K562 (cell line): ENCODE results near the gene SMURF1. TPM values are rescaled to one million over a fixed set of nuclear protein-coding genes. Genes with fewer than 3 reads are reported as not detected.
A peak's percentile ranks its signal among the peaks of the same experiment; 100 is the strongest.

ENCODE experiments used
- CCAR2 ChIP-seq: fragments of 200-400 bp; formaldehyde crosslinking; IDR thresholded peaks from 2 replicates; pipeline ENCODE4 v1.6.1; 2017; ENCODE audit warnings: mild to moderate bottlenecking, low read depth, low read length
- POLR2G ChIP-seq: fragments of 200-400 bp; formaldehyde crosslinking; IDR thresholded peaks from 2 replicates; pipeline ENCODE4 v1.6.1; 2017; ENCODE audit warnings: low read depth, mild to moderate bottlenecking, antibody characterized with exemption, low read length, moderate library complexity
- PPARD ChIP-seq: fragments of 250-450 bp; sonication (Bioruptor Pico); IDR thresholded peaks from 2 replicates; pipeline ENCODE4 v1.8.0; 2022; ENCODE audit warnings: inconsistent platforms, mild to moderate bottlenecking, moderate library complexity
- ZNF133 ChIP-seq: fragments of 250-450 bp; sonication (Bioruptor Pico); IDR thresholded peaks from 2 replicates; pipeline ENCODE4 v1.4.0; 2020; ENCODE audit warnings: mild to moderate bottlenecking
- ZNF232 ChIP-seq: sonication (generic); formaldehyde crosslinking; IDR thresholded peaks from 2 replicates; pipeline ENCODE4 v1.8.0; 2022; ENCODE audit warnings: mild to moderate bottlenecking, missing genetic modification reagents
- polyA plus RNA-seq, 8 experiments: library from polyadenylated mRNA; depleted of rRNA in 4 of 8; stranded (reverse) in 5 of 8; unstranded in 3 of 8; fragments of >200 nt; fragmentation: Nextera tagmentation in 2 of 8; fragmentation: Illumina TruSeq in 1 of 8; extraction: Ambion mirVana in 2 of 8; extraction: Trizol in 1 of 8; gene quantifications; 2 replicates each; pipeline versions ENCODE4 v1.2.1 to v1.2.3, GENCODE V29; 2011 to 2014; ENCODE audit warnings: inconsistent platforms in 1 of 8, missing spikeins in 1 of 8
- total RNA-seq, 7 experiments: library from RNA; depleted of rRNA in 6 of 7; stranded (reverse); fragments of >200 nt in 6 of 7; fragmentation: Illumina TruSeq in 2 of 7; extraction: Trizol in 2 of 7; gene quantifications; 2 replicates each; pipeline versions ENCODE4 v1.2.1 to v1.2.3, GENCODE V29; 2011 to 2021; ENCODE audit warnings: low replicate concordance in 1 of 7
- TF ChIP-seq, protein P1 (sequence below): fragments of 450-650 bp; IDR thresholded peaks from 2 replicates; pipeline ENCODE4 v1.6.1; 2018; ENCODE audit not compliant: partially characterized antibody
- TF ChIP-seq, protein P2 (sequence below), 3 experiments: fragments of 200-800 bp in 1 of 3; fragments of 250-450 bp in 1 of 3; fragments of 450-650 bp in 1 of 3; sonication (Bioruptor Pico) in 1 of 3; sonication (Bioruptor generic) in 1 of 3; formaldehyde crosslinking in 1 of 3; IDR thresholded peaks; 2 replicates each; pipeline versions ENCODE4 v1.6.1 to v1.8.0; 2016 to 2022; ENCODE audit warnings: mild to moderate bottlenecking in 2 of 3, missing genetic modification characterization in 2 of 3, missing compliant biosample characterization in 1 of 3, moderate library complexity in 1 of 3

SMURF1 gene
- total and polyA plus RNA-seq, 9 of the 15 experiments (the other 6 are each of a cell fraction or from before 2014, with no cell fraction given) = 1.0 to 20.1 (median 12.6) TPM

DNA sequence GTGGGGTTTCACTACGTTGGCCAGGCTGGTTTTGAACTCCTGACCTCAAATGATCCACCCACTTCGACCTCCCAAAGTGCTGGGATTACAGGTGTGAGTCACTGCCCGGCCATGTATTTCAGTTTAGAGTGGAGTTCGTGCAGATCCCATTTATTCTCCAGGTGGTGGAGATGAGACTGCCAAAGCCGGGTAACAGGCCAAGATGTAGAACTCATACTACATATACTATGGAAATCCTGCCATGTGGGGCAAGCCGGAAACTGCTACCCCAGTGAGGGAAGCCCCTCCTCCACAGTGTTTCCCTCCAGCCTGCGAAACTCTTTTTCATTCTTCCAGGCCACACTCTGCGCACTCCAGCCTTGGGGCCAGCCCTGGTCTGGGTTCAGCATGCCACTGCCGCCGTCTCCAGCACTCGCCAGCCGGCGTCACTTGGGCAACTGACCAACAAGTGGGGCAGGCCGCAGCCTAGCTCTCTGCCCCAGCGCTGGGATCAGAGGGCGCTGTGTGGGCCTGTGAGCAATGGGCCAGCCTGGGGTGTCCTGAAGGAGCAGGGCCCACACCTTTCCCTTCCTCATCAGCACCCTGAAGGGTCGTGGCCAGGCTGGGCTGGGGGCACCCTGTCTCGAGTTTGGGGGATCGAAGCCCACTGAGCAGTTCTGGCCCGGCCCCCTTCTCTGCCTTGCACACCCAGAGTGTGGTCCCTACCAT is 143.6 kb downstream of the SMURF1 start (continued):
- TF ChIP-seq, protein P1, sequence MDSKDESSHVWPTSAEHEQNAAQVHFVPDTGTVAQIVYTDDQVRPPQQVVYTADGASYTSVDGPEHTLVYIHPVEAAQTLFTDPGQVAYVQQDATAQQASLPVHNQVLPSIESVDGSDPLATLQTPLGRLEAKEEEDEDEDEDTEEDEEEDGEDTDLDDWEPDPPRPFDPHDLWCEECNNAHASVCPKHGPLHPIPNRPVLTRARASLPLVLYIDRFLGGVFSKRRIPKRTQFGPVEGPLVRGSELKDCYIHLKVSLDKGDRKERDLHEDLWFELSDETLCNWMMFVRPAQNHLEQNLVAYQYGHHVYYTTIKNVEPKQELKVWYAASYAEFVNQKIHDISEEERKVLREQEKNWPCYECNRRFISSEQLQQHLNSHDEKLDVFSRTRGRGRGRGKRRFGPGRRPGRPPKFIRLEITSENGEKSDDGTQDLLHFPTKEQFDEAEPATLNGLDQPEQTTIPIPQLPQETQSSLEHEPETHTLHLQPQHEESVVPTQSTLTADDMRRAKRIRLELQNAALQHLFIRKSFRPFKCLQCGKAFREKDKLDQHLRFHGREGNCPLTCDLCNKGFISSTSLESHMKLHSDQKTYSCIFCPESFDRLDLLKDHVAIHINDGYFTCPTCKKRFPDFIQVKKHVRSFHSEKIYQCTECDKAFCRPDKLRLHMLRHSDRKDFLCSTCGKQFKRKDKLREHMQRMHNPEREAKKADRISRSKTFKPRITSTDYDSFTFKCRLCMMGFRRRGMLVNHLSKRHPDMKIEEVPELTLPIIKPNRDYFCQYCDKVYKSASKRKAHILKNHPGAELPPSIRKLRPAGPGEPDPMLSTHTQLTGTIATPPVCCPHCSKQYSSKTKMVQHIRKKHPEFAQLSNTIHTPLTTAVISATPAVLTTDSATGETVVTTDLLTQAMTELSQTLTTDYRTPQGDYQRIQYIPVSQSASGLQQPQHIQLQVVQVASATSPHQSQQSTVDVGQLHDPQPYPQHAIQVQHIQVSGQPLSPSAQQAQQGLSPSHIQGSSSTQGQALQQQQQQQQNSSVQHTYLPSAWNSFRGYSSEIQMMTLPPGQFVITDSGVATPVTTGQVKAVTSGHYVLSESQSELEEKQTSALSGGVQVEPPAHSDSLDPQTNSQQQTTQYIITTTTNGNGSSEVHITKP = no peak
- no peak for TF ChIP-seq CCAR2
- no peak for TF ChIP-seq ZNF232
- no peak for TF ChIP-seq ZNF133 (CRISPR knock-in tag)
- TF ChIP-seq PPARD (CRISPR knock-in tag) = no peak
- 0 out of 2 replicates have a peak, but pooled peaks have one; percentile 16 for TF ChIP-seq POLR2G
- TF ChIP-seq, protein P2, sequence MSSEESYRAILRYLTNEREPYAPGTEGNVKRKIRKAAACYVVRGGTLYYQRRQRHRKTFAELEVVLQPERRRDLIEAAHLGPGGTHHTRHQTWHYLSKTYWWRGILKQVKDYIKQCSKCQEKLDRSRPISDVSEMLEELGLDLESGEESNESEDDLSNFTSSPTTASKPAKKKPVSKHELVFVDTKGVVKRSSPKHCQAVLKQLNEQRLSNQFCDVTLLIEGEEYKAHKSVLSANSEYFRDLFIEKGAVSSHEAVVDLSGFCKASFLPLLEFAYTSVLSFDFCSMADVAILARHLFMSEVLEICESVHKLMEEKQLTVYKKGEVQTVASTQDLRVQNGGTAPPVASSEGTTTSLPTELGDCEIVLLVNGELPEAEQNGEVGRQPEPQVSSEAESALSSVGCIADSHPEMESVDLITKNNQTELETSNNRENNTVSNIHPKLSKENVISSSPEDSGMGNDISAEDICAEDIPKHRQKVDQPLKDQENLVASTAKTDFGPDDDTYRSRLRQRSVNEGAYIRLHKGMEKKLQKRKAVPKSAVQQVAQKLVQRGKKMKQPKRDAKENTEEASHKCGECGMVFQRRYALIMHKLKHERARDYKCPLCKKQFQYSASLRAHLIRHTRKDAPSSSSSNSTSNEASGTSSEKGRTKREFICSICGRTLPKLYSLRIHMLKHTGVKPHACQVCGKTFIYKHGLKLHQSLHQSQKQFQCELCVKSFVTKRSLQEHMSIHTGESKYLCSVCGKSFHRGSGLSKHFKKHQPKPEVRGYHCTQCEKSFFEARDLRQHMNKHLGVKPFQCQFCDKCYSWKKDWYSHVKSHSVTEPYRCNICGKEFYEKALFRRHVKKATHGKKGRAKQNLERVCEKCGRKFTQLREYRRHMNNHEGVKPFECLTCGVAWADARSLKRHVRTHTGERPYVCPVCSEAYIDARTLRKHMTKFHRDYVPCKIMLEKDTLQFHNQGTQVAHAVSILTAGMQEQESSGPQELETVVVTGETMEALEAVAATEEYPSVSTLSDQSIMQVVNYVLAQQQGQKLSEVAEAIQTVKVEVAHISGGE (CRISPR knock-in tag; IDR thresholded peaks at IDR 0.05) = no peak
